K562 (cell line): Measurements from ENCODE around the gene ZFAND3. TPM values are rescaled to one million over a fixed set of nuclear protein-coding genes. Genes with fewer than 3 reads are reported as not detected.

Source experiments
- ATAC-seq: fragments of 200-7000 bp; cut with Tn5 transposase; 3 replicates; pipeline ENCODE4 v1.9.1; 2020; ENCODE audit warnings: moderate library complexity
- BruUV-seq: library from RNA; stranded (reverse); fragments of 400-500 nt; replicated peaks from 2 replicates; lab custom pipeline; 2021; lab: Mats Ljungman, UMichigan
- CTCF ChIA-PET: fragments of 300-600 bp; formaldehyde crosslinking; extraction: SDS; loops from one replicate; lab custom pipeline; 2021; ENCODE audit warnings: low intra/inter-chr PET ratio; lab: Yijun Ruan, JAX
- POLR2A ChIA-PET: fragments of 300-600, 350-650 bp; sonication (Branson Sonifier 250); formaldehyde crosslinking; extraction: SDS; loops from one replicate; lab custom pipeline; 2021; ENCODE audit warnings: antibody characterized with exemption, inconsistent platforms; lab: Yijun Ruan, JAX
- DNase-seq, 4 experiments: peaks; one replicate each; pipeline versions ENCODE4 v3.0.0 to v3.0.0-alpha.2; 2011 to 2018; ENCODE audit warnings: low spot score in 3 of 4, mixed read lengths in 3 of 4; ENCODE audit errors: extremely low read depth in 1 of 4
- FAIRE-seq: peaks from 2 replicates; lab custom pipeline; 2011; peaks lifted over from hg19 to GRCh38; lab: Jason Lieb, UNC
- H2AFZ ChIP-seq: 2 replicates; pipeline ENCODE4 v1.6.0; 2011; ENCODE audit warnings: low read depth, low read length, control low read depth, inconsistent platforms
- H3K27ac ChIP-seq: fragments of 200-600 bp; 3 replicates; pipeline ENCODE4 v1.8.0; 2011; ENCODE audit warnings: low read depth, mild to moderate bottlenecking, control low read depth, inconsistent platforms, low read length, moderate library complexity, mixed read lengths; ENCODE audit errors: extremely low read depth
- H3K27me3 ChIP-seq, 2 experiments: fragments of 300-600 bp in 1 of 2; 2 replicates in 1 of 2; 3 replicates in 1 of 2; pipeline versions ENCODE4 v1.6.0 to v1.8.0; 2011; ENCODE audit warnings: inconsistent platforms in 2 of 2, low read length in 2 of 2, mild to moderate bottlenecking in 1 of 2, mixed read lengths in 1 of 2, moderate library complexity in 1 of 2; ENCODE audit not compliant: control insufficient read depth in 2 of 2, insufficient read depth in 2 of 2
- H3K36me3 ChIP-seq: fragments of 300-600 bp; 3 replicates; pipeline ENCODE4 v1.8.0; 2011; ENCODE audit warnings: mild to moderate bottlenecking, low read length, inconsistent platforms; ENCODE audit not compliant: control insufficient read depth, insufficient read depth
- H3K4me1 ChIP-seq, 2 experiments: fragments of 200-600 bp in 1 of 2; replicated peaks in 1 of 2; 2 replicates in 1 of 2; 3 replicates in 1 of 2; pipeline versions ENCODE4 v1.5.1 to v1.8.0; 2011; ENCODE audit warnings: inconsistent platforms in 2 of 2, low read length in 2 of 2, mild to moderate bottlenecking in 1 of 2, mixed read lengths in 1 of 2, moderate library complexity in 1 of 2; ENCODE audit not compliant: control insufficient read depth in 2 of 2, insufficient read depth in 2 of 2
- H3K4me2 ChIP-seq: 2 replicates; pipeline ENCODE4 v1.6.1; 2011; ENCODE audit warnings: low read length, control low read depth, inconsistent platforms, mixed read lengths; ENCODE audit not compliant: insufficient read depth
- H3K4me3 ChIP-seq: fragments of 200-600 bp; sonication (generic), shearing (Covaris generic); 2 replicates; pipeline ENCODE4 v1.5.1; 2016; ENCODE audit warnings: control low read depth, inconsistent platforms
- H3K79me2 ChIP-seq: fragments of 200-600 bp; 3 replicates; pipeline ENCODE4 v1.8.0; 2011; ENCODE audit warnings: low read length, inconsistent platforms; ENCODE audit not compliant: control insufficient read depth, insufficient read depth
- H3K9ac ChIP-seq, 2 experiments: 2 replicates each; pipeline versions ENCODE4 v1.6.0 to v1.6.1; 2011; ENCODE audit warnings: low read depth in 2 of 2, low read length in 2 of 2, control low read depth in 1 of 2, inconsistent platforms in 1 of 2, mild to moderate bottlenecking in 1 of 2, mixed read lengths in 1 of 2; ENCODE audit not compliant: insufficient read depth in 1 of 2
- H3K9me1 ChIP-seq: one replicate; pipeline ENCODE4 v1.6.0; 2011; ENCODE audit warnings: inconsistent platforms, mild to moderate bottlenecking, low read length, moderate library complexity; ENCODE audit not compliant: control insufficient read depth, insufficient read depth
- H3K9me3 ChIP-seq: replicated peaks from 2 replicates; pipeline ENCODE4 v1.5.1; 2011; ENCODE audit warnings: low read depth, low read length, inconsistent platforms; ENCODE audit not compliant: control insufficient read depth, insufficient read depth
- H4K20me1 ChIP-seq: replicated peaks from 2 replicates; pipeline ENCODE4 v1.6.1; 2011; ENCODE audit warnings: low read length, inconsistent platforms, mixed read lengths; ENCODE audit not compliant: control insufficient read depth, insufficient read depth
- ESRRA ChIP-seq: fragments of 450-650 bp; IDR thresholded peaks from 2 replicates; pipeline ENCODE4 v1.6.1; 2014; ENCODE audit warnings: low read depth, mild to moderate bottlenecking, moderate library complexity, borderline replicate concordance
- MEF2D ChIP-seq: conservative IDR thresholded peaks from 2 replicates; pipeline ENCODE4 v1.6.1; 2016; ENCODE audit warnings: low read depth, missing genetic modification characterization, missing compliant biosample characterization
- TBP ChIP-seq: optimal IDR thresholded peaks from 2 replicates; pipeline ENCODE3; 2011; ENCODE audit warnings: low read depth, low read length, improper control_type of control experiment
- WGBS: fragments of 100-300 bp; shearing (Covaris generic); methylation state at CpG from one replicate; pipeline ENCODE4 v1.1.6; 2016; ENCODE audit warnings: low coverage, mixed read lengths; ENCODE audit not compliant: insufficient coverage; ENCODE audit errors: missing lambda C conversion rate; 5-methylcytosine and 5-hydroxymethylcytosine counted together
- in situ Hi-C: fragments of 300-500 bp; cut with MboI; formaldehyde crosslinking; loops from 4 replicates; pipeline ENCODE4 v1.15.0; 2018; ENCODE audit warnings: inconsistent platforms, mixed read lengths
- intact Hi-C: fragments of 100-400 bp; cut with micrococcal nuclease; formaldehyde crosslinking; loops from 2 replicates; pipeline ENCODE4 v1.14.2; 2022
- polyA plus RNA-seq, 8 experiments: library from polyadenylated mRNA; depleted of rRNA in 4 of 8; stranded (reverse) in 5 of 8; unstranded in 3 of 8; fragments of >200 nt; fragmentation: Nextera tagmentation in 2 of 8; fragmentation: Illumina TruSeq in 1 of 8; extraction: Ambion mirVana in 2 of 8; extraction: Trizol in 1 of 8; gene quantifications; 2 replicates each; pipeline versions ENCODE4 v1.2.1 to v1.2.3, GENCODE V29; 2011 to 2014; ENCODE audit warnings: inconsistent platforms in 1 of 8, missing spikeins in 1 of 8
- total RNA-seq, 7 experiments: library from RNA; depleted of rRNA in 6 of 7; stranded (reverse); fragments of >200 nt in 6 of 7; fragmentation: Illumina TruSeq in 2 of 7; extraction: Trizol in 2 of 7; gene quantifications; 2 replicates each; pipeline versions ENCODE4 v1.2.1 to v1.2.3, GENCODE V29; 2011 to 2021; ENCODE audit warnings: low replicate concordance in 1 of 7
- TF ChIP-seq, protein P1 (sequence below), 2 experiments: fragments of 450-650 bp; formaldehyde crosslinking in 1 of 2; IDR thresholded peaks; 2 replicates each; pipeline versions ENCODE4 v1.4.0 to v1.6.1; 2014 to 2020; ENCODE audit warnings: mild to moderate bottlenecking in 2 of 2, borderline replicate concordance in 1 of 2, low read depth in 1 of 2

ZFAND3 gene
- total and polyA plus RNA-seq, 9 of the 15 experiments (the other 6 are each of a cell fraction or from before 2014, with no cell fraction given): 0.81 to 26.6 (median 11.8) TPM

DNA sequence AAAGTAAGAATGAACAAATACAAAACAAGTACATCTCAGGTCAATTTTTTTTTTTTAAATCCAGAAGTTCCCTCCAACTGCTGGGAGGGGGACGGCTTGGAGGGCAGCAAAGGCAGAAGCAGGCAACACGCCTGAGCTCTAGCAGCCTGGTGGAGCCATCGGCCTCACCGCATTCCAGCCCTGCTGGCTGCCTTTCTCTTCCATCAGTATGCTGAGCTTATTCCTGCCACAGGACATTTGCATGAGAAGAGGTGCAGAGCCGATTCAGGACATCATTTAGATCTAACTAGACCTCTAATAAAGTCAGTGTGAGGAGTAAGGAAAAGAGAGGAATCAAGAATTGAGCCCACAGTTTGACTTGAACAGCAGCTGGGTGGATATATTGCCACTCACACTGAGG, 318.8 kb downstream of the ZFAND3 start (continued):
- no peak for TF ChIP-seq ESRRA
- TF ChIP-seq, all 486 proteins: peak for 0

DNA sequence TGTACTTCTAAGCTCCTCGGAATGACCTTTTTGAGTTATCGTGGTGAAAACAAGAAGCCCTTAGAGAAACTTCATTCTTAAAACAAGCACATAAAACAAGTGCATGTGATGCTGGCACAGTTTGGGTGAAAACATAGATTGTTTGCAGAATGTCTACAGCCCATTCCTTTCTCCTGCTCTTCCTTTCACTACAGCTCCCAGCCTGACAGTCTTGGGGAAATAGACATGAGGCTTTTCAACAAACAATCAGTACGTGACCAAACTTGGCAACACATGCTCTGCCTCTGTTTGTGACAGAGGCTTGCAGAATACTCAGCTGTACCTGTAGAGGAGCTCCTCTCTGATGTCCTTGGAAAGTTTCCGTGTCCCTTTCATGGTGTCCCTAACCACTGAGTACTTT, 321.6 kb downstream of the ZFAND3 start:
- POLR2A ChIA-PET: interaction anchor here (0.6 kb wide), 1 partner anchor 687 kb away, joined by 4 read pairs; no protein-coding TSS in a partner anchor
- in situ Hi-C loops: no loop called here
- FAIRE-seq: no peak

More for the DNA sequence above, 321.6 kb downstream of the ZFAND3 start:
- no peaks in the 10 kb centered on the region for H3K9me1 ChIP-seq
- intact Hi-C loops: no loop called here
- no TSS peak for BruUV-seq
- peaks cover 23% of the 10 kb centered on the region for H4K20me1 ChIP-seq
- no peaks in the 10 kb centered on the region for H3K27me3 ChIP-seq
- H3K27ac ChIP-seq: no peak overlapping the region
- H3K36me3 ChIP-seq: no peaks in the 10 kb centered on the region; the same call in 2 of the 3 replicates
- CTCF ChIA-PET: no interaction called here
- H2AFZ ChIP-seq: no peak overlapping the region
- DNase-seq (no peak), ATAC-seq (no peak)
- TF ChIP-seq, protein P1, sequence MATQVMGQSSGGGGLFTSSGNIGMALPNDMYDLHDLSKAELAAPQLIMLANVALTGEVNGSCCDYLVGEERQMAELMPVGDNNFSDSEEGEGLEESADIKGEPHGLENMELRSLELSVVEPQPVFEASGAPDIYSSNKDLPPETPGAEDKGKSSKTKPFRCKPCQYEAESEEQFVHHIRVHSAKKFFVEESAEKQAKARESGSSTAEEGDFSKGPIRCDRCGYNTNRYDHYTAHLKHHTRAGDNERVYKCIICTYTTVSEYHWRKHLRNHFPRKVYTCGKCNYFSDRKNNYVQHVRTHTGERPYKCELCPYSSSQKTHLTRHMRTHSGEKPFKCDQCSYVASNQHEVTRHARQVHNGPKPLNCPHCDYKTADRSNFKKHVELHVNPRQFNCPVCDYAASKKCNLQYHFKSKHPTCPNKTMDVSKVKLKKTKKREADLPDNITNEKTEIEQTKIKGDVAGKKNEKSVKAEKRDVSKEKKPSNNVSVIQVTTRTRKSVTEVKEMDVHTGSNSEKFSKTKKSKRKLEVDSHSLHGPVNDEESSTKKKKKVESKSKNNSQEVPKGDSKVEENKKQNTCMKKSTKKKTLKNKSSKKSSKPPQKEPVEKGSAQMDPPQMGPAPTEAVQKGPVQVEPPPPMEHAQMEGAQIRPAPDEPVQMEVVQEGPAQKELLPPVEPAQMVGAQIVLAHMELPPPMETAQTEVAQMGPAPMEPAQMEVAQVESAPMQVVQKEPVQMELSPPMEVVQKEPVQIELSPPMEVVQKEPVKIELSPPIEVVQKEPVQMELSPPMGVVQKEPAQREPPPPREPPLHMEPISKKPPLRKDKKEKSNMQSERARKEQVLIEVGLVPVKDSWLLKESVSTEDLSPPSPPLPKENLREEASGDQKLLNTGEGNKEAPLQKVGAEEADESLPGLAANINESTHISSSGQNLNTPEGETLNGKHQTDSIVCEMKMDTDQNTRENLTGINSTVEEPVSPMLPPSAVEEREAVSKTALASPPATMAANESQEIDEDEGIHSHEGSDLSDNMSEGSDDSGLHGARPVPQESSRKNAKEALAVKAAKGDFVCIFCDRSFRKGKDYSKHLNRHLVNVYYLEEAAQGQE (IDR thresholded peaks at IDR 0.05; ENCODE audit: borderline replicate concordance): no peak
- TF ChIP-seq, protein P1 (CRISPR knock-in tag; IDR thresholded peaks at IDR 0.05; ENCODE audit: low read depth): no peak
- TF ChIP-seq TBP (no peak), MEF2D (tag) (no peak)
- no peak overlapping the region for H3K4me2 ChIP-seq
- H3K79me2 ChIP-seq: no peaks in the 10 kb centered on the region
- no peak overlapping the region for H3K4me3 ChIP-seq
- 40% methylated on average over 4 of the region's 4 CpGs for whole genome bisulfite sequencing
- H3K9me3 ChIP-seq: no peaks in the 10 kb centered on the region
- H3K4me1 ChIP-seq: no peaks in the 10 kb centered on the region
- H3K9ac ChIP-seq: no peak overlapping the region
